IMR-90 (cell line): ENCODE measurements around the gene LRRFIP1. TPM values are rescaled to one million over a fixed set of nuclear protein-coding genes. Genes with fewer than 3 reads are reported as not detected.

Source experiments
- ATAC-seq: fragments of 200-7000 bp; cut with Tn5 transposase; 2 replicates; pipeline ENCODE4 v1.9.1; 2020; ENCODE audit warnings: low read depth, mild to moderate bottlenecking, moderate library complexity
- BruUV-seq: library from RNA; stranded (reverse); fragments of 400-500 nt; replicated peaks from 2 replicates; lab custom pipeline; 2021; lab: Mats Ljungman, UMichigan
- CTCF ChIA-PET: fragments of 300-600 bp; formaldehyde crosslinking; extraction: SDS; loops from one replicate; lab custom pipeline; 2021; ENCODE audit warnings: antibody characterized with exemption; lab: Yijun Ruan, JAX
- POLR2A ChIA-PET: fragments of 300-600 bp; sonication (Branson Sonifier 250); formaldehyde crosslinking; loops from one replicate; lab custom pipeline; 2022; ENCODE audit warnings: antibody characterized with exemption; ENCODE audit not compliant: unreplicated experiment; lab: Charles Lee
- DNase-seq: peaks from one replicate; pipeline ENCODE4 v3.0.0; 2013
- H2AFZ ChIP-seq: replicated peaks from 2 replicates; pipeline ENCODE3; 2013; ENCODE audit warnings: low read length, mild to moderate bottlenecking; ENCODE audit not compliant: poor library complexity
- H2AK5ac ChIP-seq: 2 replicates; pipeline ENCODE4 v1.6.1; 2013; ENCODE audit warnings: low read depth, low read length, inconsistent platforms
- H2AK9ac ChIP-seq: replicated peaks from 2 replicates; pipeline ENCODE3; 2013; ENCODE audit warnings: mild to moderate bottlenecking, low read depth, low read length, moderate library complexity; ENCODE audit not compliant: poor library complexity
- H2BK120ac ChIP-seq: 2 replicates; pipeline ENCODE4 v1.6.1; 2013; ENCODE audit warnings: low read depth, low read length, inconsistent platforms
- H2BK15ac ChIP-seq: 3 replicates; pipeline ENCODE4 v1.6.1; 2013; ENCODE audit warnings: low read depth, low read length, inconsistent platforms
- H2BK20ac ChIP-seq: 2 replicates; pipeline ENCODE4 v1.6.1; 2013; ENCODE audit warnings: low read depth, mild to moderate bottlenecking, inconsistent platforms, low read length, moderate library complexity
- H2BK5ac ChIP-seq: 2 replicates; pipeline ENCODE4 v1.6.1; 2013; ENCODE audit warnings: mild to moderate bottlenecking, low read depth, low read length, inconsistent platforms; ENCODE audit not compliant: poor library complexity, severe bottlenecking
- H3K14ac ChIP-seq: replicated peaks from 2 replicates; pipeline ENCODE4 v1.6.1; 2013; ENCODE audit warnings: low read depth, low read length, inconsistent platforms
- H3K18ac ChIP-seq: 2 replicates; pipeline ENCODE4 v1.6.1; 2013; ENCODE audit warnings: low read depth, low read length, control low read depth
- H3K23ac ChIP-seq: 2 replicates; pipeline ENCODE4 v1.6.1; 2013; ENCODE audit warnings: low read depth, low read length, inconsistent platforms
- H3K27ac ChIP-seq: 2 replicates; pipeline ENCODE4 v1.5.1; 2013; ENCODE audit warnings: mild to moderate bottlenecking, control low read depth, low read length; ENCODE audit not compliant: insufficient read depth
- H3K27me3 ChIP-seq: 2 replicates; pipeline ENCODE4 v1.6.1; 2013; ENCODE audit warnings: low read length; ENCODE audit not compliant: control insufficient read depth, insufficient read depth
- H3K36me3 ChIP-seq: 2 replicates; pipeline ENCODE4 v1.6.1; 2013; ENCODE audit warnings: low read length, mixed read lengths; ENCODE audit not compliant: control insufficient read depth, insufficient read depth
- H3K4ac ChIP-seq: 2 replicates; pipeline ENCODE4 v1.6.1; 2013; ENCODE audit warnings: low read depth, low read length, inconsistent platforms
- H3K4me1 ChIP-seq: 2 replicates; pipeline ENCODE4 v1.6.1; 2013; ENCODE audit warnings: low read length, mixed read lengths; ENCODE audit not compliant: control insufficient read depth, insufficient read depth
- H3K4me2 ChIP-seq: 2 replicates; pipeline ENCODE4 v1.6.1; 2013; ENCODE audit warnings: low read depth, mild to moderate bottlenecking, control low read depth, low read length, moderate library complexity
- H3K4me3 ChIP-seq: 2 replicates; pipeline ENCODE4 v1.5.1; 2013; ENCODE audit warnings: low read depth, mild to moderate bottlenecking, control low read depth, low read length, moderate library complexity; ENCODE audit not compliant: insufficient read depth
- H3K56ac ChIP-seq: 2 replicates; pipeline ENCODE4 v1.6.1; 2013; ENCODE audit warnings: low read length, inconsistent platforms; ENCODE audit not compliant: insufficient read depth; ENCODE audit errors: extremely low read depth
- H3K79me1 ChIP-seq, 2 experiments: 2 replicates each; pipeline ENCODE4 v1.6.1; 2013; ENCODE audit warnings: low read length in 2 of 2, inconsistent platforms in 1 of 2, low read depth in 1 of 2
- H3K9ac ChIP-seq: 2 replicates; pipeline ENCODE4 v1.6.1; 2013; ENCODE audit warnings: low read depth, low read length, control low read depth
- H3K9me1 ChIP-seq: 2 replicates; pipeline ENCODE4 v1.6.1; 2013; ENCODE audit warnings: low read length, inconsistent platforms; ENCODE audit not compliant: insufficient read depth
- H3K9me3 ChIP-seq: 2 replicates; pipeline ENCODE4 v1.6.1; 2013; ENCODE audit warnings: low read length; ENCODE audit not compliant: control insufficient read depth, insufficient read depth
- H4K20me1 ChIP-seq: 2 replicates; pipeline ENCODE4 v1.6.1; 2013; ENCODE audit warnings: low read length, inconsistent platforms; ENCODE audit not compliant: insufficient read depth
- H4K5ac ChIP-seq: 2 replicates; pipeline ENCODE4 v1.6.1; 2013; ENCODE audit warnings: mild to moderate bottlenecking, low read depth, low read length, control low read depth
- H4K8ac ChIP-seq, 2 experiments: 2 replicates each; pipeline ENCODE4 v1.6.1; 2013; ENCODE audit warnings: low read depth in 2 of 2, low read length in 2 of 2, control low read depth in 1 of 2, inconsistent platforms in 1 of 2
- H4K91ac ChIP-seq: 2 replicates; pipeline ENCODE4 v1.6.1; 2013; ENCODE audit warnings: low read depth, low read length, inconsistent platforms; ENCODE audit not compliant: insufficient read depth
- BHLHE40 ChIP-seq: fragments of 150-350 bp; IDR thresholded peaks from 2 replicates; pipeline ENCODE4 v1.6.1; 2016; ENCODE audit warnings: mild to moderate bottlenecking, low read depth, low read length
- FOS ChIP-seq: fragments of 150-350 bp; IDR thresholded peaks from 2 replicates; pipeline ENCODE4 v1.6.1; 2016; ENCODE audit warnings: low read depth, low read length
- MXI1 ChIP-seq: IDR thresholded peaks from 2 replicates; pipeline ENCODE4 v1.6.1; 2012; ENCODE audit warnings: low read depth, mild to moderate bottlenecking, low read length, moderate library complexity, borderline replicate concordance
- WGBS, 2 experiments: methylation state at CpG; one replicate each; pipeline versions ENCODE4 v1.1.5 to v1.1.7; 2013; ENCODE audit warnings: missing lambda C conversion rate in 2 of 2; ENCODE audit not compliant: insufficient read length in 1 of 2; ENCODE audit errors: extremely low coverage in 2 of 2; 5-methylcytosine and 5-hydroxymethylcytosine counted together
- dilution Hi-C: fragments of 300-500 bp; cut with HindIII; formaldehyde crosslinking; loops from one replicate; pipeline ENCODE4 v1.14.3; 2018; ENCODE audit warnings: low sequenced_read_pairs; ENCODE audit not compliant: unreplicated experiment
- in situ Hi-C: fragments of 300-500 bp; cut with MboI; formaldehyde crosslinking; loops from 3 replicates; pipeline ENCODE4 v1.14.3; 2019; ENCODE audit warnings: low sequenced_read_pairs, inconsistent platforms, mixed read lengths
- intact Hi-C: fragments of 100-400 bp; cut with micrococcal nuclease; formaldehyde crosslinking; loops from 2 replicates; pipeline ENCODE4 v1.10.0; 2022
- polyA plus RNA-seq, 3 experiments: library from polyadenylated mRNA; depleted of rRNA; stranded (reverse); fragments of >200 nt; gene quantifications; 2 replicates each; pipeline ENCODE4 v1.2.3, GENCODE V29; 2012; ENCODE audit warnings: low replicate concordance in 1 of 3
- total RNA-seq: library from RNA; depleted of rRNA; stranded (reverse); fragments of >200 nt; gene quantifications from 2 replicates; pipeline ENCODE4 v1.2.3, GENCODE V29; 2012
- TF ChIP-seq, protein P1 (sequence below): fragments of 150-350 bp; IDR thresholded peaks from 2 replicates; pipeline ENCODE4 v1.6.1; 2017; ENCODE audit warnings: mild to moderate bottlenecking, antibody characterized with exemption, low read length, low read depth

The LRRFIP1 gene
- total and polyA plus RNA-seq, 2 of the 4 experiments (the other 2 are of a cell fraction), result 52.2 to 54.4 TPM

DNA sequence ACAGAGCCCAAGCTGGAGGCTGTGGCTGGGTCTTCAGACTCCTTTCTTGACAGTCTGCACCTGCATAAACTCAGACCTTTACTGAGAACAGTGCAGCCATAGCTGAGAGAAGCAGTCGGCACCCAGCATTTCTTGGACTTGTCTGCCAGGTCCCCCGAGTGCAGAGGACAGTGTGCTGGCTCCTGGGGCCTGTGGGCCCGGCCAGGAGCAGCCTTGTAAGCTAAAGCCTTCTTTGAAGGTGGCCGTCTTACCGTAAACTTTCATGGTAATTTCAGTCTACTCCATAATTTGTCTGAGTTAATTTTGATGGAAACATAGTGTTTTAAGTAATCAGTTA is 70.9 kb downstream of the LRRFIP1 start:
- Histone ChIP-seq H2BK120ac (no peak overlapping the region), H3K27ac (no peak overlapping the region), H2AK5ac (no peak overlapping the region), H3K9me3 (no peaks in the 10 kb centered on the region), H3K4me1 (peaks cover 64% of the 10 kb centered on the region), H3K79me1 (peaks cover 15 to 85% of the 10 kb centered on the region in 2 experiments), H3K14ac (no peak overlapping the region), H3K18ac (no peak overlapping the region), H3K23ac (no peak overlapping the region), H2AK9ac (no peak overlapping the region), H4K91ac (no peak overlapping the region), H2BK5ac (no peak overlapping the region), H3K4me2 (no peak overlapping the region), H4K8ac (no peak overlapping the region), H4K20me1 (peaks cover 94% of the 10 kb centered on the region), H3K9me1 (peaks cover 49% of the 10 kb centered on the region), H4K5ac (no peak overlapping the region), H3K9ac (no peak overlapping the region), H3K56ac (no peak overlapping the region), H2BK15ac (no peak overlapping the region), H3K4me3 (no peak overlapping the region), H3K36me3 (no peaks in the 10 kb centered on the region), H2BK20ac (no peak overlapping the region), H2AFZ (no peak overlapping the region), H3K4ac (no peak overlapping the region), H3K27me3 (no peaks in the 10 kb centered on the region)
- intact Hi-C loops (no loop called here), in situ Hi-C loops (no loop called here), dilution Hi-C loops (no loop called here)
- WGBS, 2 experiments, result no CpG with 5 or more reads among the region's 5 CpGs
- POLR2A ChIA-PET, result no interaction called here
- ATAC-seq (no peak), DNase-seq (no peak)
- CTCF ChIA-PET, result no interaction called here
- no peak for TF ChIP-seq BHLHE40
- TF ChIP-seq, protein P1, sequence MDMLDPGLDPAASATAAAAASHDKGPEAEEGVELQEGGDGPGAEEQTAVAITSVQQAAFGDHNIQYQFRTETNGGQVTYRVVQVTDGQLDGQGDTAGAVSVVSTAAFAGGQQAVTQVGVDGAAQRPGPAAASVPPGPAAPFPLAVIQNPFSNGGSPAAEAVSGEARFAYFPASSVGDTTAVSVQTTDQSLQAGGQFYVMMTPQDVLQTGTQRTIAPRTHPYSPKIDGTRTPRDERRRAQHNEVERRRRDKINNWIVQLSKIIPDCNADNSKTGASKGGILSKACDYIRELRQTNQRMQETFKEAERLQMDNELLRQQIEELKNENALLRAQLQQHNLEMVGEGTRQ, result no peak
- TF ChIP-seq MXI1, result no peak
- TF ChIP-seq FOS, result no peak
- BruUV-seq, result no TSS peak
